GM10266 (cell line): ENCODE results near the gene PALS2.

Experiments
- DNase-seq: peaks from one replicate; pipeline ENCODE4 v3.0.0; 2012; ENCODE audit errors: extremely low spot score
- TF ChIP-seq, protein P1 (sequence below): IDR thresholded peaks from 2 replicates; pipeline ENCODE4 v1.5.1; 2012; ENCODE audit warnings: mild to moderate bottlenecking, low read depth; ENCODE audit not compliant: control insufficient read depth, insufficient read depth; ENCODE audit errors: missing control alignments

The PALS2 gene

DNA sequence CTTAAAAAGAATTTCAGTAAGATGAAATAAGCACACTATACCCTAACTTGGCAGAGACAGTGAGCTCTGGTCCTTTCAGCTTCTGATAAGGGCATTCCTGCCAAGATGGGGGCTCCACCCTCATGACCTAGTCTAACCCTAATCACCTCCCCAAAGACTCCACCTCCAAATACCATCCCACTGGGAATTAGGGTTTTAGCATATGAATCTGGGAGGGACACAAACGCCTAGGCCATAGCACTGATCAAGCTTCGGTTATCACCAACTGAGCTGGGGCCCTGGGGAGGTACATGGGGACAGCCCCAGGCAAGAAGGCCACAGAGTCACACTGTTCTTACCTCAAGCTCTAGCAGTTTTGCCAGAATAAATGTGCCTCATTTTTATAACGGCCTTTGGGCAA lies 31.4 kb downstream of the PALS2 start:
- TF ChIP-seq, protein P1, sequence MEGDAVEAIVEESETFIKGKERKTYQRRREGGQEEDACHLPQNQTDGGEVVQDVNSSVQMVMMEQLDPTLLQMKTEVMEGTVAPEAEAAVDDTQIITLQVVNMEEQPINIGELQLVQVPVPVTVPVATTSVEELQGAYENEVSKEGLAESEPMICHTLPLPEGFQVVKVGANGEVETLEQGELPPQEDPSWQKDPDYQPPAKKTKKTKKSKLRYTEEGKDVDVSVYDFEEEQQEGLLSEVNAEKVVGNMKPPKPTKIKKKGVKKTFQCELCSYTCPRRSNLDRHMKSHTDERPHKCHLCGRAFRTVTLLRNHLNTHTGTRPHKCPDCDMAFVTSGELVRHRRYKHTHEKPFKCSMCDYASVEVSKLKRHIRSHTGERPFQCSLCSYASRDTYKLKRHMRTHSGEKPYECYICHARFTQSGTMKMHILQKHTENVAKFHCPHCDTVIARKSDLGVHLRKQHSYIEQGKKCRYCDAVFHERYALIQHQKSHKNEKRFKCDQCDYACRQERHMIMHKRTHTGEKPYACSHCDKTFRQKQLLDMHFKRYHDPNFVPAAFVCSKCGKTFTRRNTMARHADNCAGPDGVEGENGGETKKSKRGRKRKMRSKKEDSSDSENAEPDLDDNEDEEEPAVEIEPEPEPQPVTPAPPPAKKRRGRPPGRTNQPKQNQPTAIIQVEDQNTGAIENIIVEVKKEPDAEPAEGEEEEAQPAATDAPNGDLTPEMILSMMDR: no peak

DNA sequence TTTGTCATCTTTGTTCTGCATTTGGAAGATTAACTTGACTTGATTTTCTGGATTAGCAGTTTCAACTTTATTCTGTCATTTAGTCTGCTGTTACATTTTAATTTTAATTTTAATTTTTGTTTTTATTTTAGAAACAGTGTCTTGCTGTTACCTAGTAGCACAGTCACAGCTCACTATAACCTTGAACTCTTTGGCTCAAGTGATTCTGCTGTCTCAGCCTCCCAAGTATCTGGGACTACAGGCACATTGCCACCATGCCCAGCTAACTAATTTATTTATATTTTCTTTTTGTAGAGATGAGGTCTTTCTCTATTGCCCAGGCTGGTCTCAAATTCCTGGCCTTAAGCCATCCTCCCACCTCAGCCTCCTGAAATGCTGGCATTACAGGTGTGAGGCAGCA lies 35.3 kb downstream of the PALS2 start:
- TF ChIP-seq, protein P1: no peak
- no peak for DNase-seq

More for the DNA sequence above, 31.4 kb downstream of the PALS2 start:
- DNase-seq: no peak

DNA sequence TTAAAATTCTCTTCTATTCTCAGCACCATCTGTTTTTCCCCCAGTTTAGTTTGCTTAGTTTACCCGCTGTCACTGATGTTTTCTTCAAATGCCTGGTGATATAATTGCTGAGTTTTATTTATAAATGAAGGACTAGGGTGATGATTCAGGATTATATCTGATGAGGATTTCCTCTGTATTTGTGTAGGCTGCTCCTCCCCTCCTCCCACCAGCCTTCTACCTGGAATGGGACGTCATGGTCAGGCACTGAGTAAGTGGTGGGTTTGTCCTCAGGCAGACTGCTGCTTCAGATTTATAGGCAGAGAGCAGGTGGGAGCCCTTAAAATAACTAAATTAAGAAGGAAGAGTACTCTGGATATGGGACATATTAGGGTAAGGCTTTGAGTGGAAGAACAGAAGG lies 35.8 kb downstream of the PALS2 start:
- TF ChIP-seq, protein P1: no peak
- DNase-seq: no peak

DNA sequence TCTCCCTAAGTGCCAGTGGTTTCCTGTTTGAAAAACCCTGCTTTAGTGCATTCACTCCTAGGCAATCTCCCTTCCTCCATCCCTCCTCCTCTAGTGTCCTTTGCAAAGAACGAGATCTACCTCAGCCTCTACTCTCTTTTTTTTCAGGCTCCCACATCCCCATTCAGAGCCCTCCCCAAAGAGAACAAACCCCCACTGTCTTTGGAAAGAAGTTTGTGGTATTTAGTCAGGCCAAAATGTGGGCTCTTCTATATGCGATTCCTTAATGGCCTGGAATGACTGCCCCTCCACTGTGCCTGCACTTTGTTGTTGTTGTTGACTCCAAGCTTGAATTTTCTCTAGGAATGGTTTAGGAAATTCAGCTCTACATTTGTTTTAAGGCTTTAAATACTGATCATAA lies 36.3 kb downstream of the PALS2 start:
- no peak for DNase-seq
- TF ChIP-seq, protein P1: no peak

DNA sequence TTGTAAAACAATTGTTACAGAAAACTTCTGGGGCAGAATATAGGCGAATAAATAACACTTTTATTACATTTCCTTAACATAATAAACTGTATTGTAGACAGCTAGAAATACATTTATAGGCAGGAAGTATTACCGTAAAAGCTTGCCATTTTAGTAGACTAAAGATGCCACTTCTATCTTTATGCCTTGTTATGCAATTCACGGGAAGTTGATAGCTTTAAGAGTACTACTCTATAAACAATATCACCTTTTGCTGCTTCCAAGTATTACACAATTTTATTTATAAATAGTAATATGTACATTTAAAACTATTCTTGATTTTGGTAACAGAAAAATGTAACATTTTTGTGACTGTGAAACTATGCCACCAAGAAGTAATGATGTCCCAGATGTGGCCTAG lies 37.9 kb downstream of the PALS2 start:
- TF ChIP-seq, protein P1: no peak
- no peak for DNase-seq

DNA sequence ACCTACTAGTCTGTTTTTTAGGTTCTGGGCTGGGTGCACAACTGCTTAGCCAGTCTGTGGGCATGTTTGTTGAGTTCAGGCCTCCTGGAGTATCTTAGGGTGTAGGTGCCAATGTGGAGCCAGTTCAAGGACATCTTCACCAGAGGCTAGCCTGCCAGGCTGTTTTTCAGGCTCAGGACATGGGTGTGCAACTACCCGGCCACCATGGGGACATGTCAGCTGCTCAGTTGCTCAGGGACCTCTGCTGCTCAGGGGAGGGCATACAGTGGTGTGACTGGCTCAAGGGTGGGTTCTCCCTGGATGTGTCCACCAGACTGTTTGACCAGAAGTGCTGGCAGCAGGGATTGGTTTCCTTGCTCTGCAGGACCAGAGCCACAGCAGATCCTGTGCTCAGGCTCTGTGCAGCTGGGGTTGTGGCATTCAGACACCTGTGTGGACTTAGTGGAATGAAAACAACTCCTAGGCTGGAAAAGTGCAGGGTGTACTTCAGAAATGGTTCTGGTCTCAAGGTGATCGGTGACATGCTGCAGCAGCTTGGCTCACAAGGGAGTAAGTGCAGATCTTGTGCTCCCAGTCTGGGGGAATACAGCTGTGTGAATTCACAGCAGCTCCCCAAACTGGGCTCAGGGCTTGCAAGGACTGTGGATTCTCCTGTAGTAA lies 44.8 kb downstream of the PALS2 start:
- TF ChIP-seq, protein P1: no peak
- DNase-seq: no peak

DNA sequence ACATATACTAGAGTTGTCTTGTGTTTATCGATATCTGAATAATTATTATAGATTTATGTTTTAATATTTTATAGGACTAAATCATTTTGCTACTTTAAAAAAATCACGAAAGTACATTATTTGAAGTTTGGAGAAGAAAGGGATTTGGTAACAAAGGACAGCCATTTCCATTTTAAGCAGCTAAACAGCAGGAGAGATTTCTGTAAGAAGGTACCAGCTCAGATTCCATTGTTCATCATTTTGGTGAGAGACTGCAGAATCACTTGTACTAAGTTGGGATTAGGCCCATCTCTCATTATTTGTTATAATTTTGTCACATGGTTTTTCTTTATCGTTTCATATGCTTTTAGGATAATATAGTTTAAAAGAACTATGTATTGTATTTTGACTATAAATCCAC lies 46.7 kb downstream of the PALS2 start:
- DNase-seq: no peak
- TF ChIP-seq, protein P1: no peak
